Neural cell (in vitro differentiated cells): ENCODE results near the gene TLCD2. TPM values are rescaled to one million over a fixed set of nuclear protein-coding genes. Genes with fewer than 3 reads are reported as not detected.

Experiments used
- H2AFZ ChIP-seq: fragments of 200-600, 300-800 bp; sonication (generic), shearing (Covaris generic); 2 replicates; pipeline ENCODE4 v1.6.0; 2014; ENCODE audit warnings: low read depth, mild to moderate bottlenecking, antibody characterized with exemption, low read length, moderate library complexity
- H3F3A ChIP-seq: fragments of 200-600 bp; shearing (Covaris generic); 2 replicates; pipeline ENCODE4 v1.6.1; 2016; ENCODE audit warnings: mild to moderate bottlenecking, moderate library complexity, mixed read lengths, antibody characterized with exemption, low read length; ENCODE audit not compliant: insufficient read depth, poor library complexity, severe bottlenecking
- H3K27ac ChIP-seq: fragments of 200-600, 300-800 bp; sonication (generic), shearing (Covaris generic); 2 replicates; pipeline ENCODE4 v1.5.1; 2014; ENCODE audit warnings: mild to moderate bottlenecking, low read length, moderate library complexity
- H3K27me3 ChIP-seq: fragments of 300-800, 200-600 bp; sonication (generic), shearing (Covaris generic); 2 replicates; pipeline ENCODE4 v1.6.0; 2014; ENCODE audit warnings: mild to moderate bottlenecking, low read depth, low read length, moderate library complexity; ENCODE audit not compliant: insufficient read depth
- H3K36me3 ChIP-seq: fragments of 300-800, 200-600 bp; sonication (generic), shearing (Covaris generic); 2 replicates; pipeline ENCODE4 v1.5.1; 2014; ENCODE audit warnings: mild to moderate bottlenecking, antibody characterized with exemption, low read length, moderate library complexity; ENCODE audit not compliant: insufficient read depth
- H3K4me2 ChIP-seq: fragments of 300-800, 200-600 bp; sonication (generic), shearing (Covaris generic); 2 replicates; pipeline ENCODE4 v1.6.0; 2014; ENCODE audit warnings: mild to moderate bottlenecking, low read length
- H3K4me3 ChIP-seq: fragments of 300-800, 200-600 bp; sonication (generic), shearing (Covaris generic); 2 replicates; pipeline ENCODE4 v1.5.1; 2014; ENCODE audit warnings: mild to moderate bottlenecking, low read length, moderate library complexity
- H3K79me2 ChIP-seq: fragments of 200-600 bp; shearing (Covaris generic); replicated peaks from 2 replicates; pipeline ENCODE4 v1.6.0; 2014; ENCODE audit warnings: mild to moderate bottlenecking, low read length, moderate library complexity; ENCODE audit not compliant: insufficient read depth
- H3K9ac ChIP-seq: fragments of 300-800, 200-600 bp; sonication (generic), shearing (Covaris generic); 2 replicates; pipeline ENCODE4 v1.6.1; 2016; ENCODE audit warnings: mild to moderate bottlenecking, low read length, mixed read lengths
- H3K9me2 ChIP-seq: fragments of 200-600 bp; shearing (Covaris generic); 2 replicates; pipeline ENCODE4 v1.6.1; 2016; ENCODE audit warnings: mild to moderate bottlenecking, low read length, mixed read lengths; ENCODE audit not compliant: insufficient read depth
- H3K9me3 ChIP-seq: fragments of 200-600, 300-800 bp; sonication (generic), shearing (Covaris generic); 2 replicates; pipeline ENCODE4 v1.6.1; 2016; ENCODE audit warnings: mild to moderate bottlenecking, mixed run types, low read length, moderate library complexity, mixed read lengths
- H4K20me1 ChIP-seq: fragments of 200-600 bp; shearing (Covaris generic); 2 replicates; pipeline ENCODE4 v1.6.1; 2016; ENCODE audit warnings: mild to moderate bottlenecking, mixed run types; ENCODE audit not compliant: insufficient read depth
- CTCF ChIP-seq: fragments of 450-650 bp; IDR thresholded peaks from 2 replicates; pipeline ENCODE4 v1.5.1; 2014; ENCODE audit warnings: antibody characterized with exemption, mild to moderate bottlenecking, moderate library complexity; ENCODE audit not compliant: poor library complexity, severe bottlenecking
- EP300 ChIP-seq: fragments of 450-650 bp; conservative IDR thresholded peaks from 2 replicates; pipeline ENCODE4 v1.6.1; 2014; ENCODE audit warnings: antibody characterized with exemption, mild to moderate bottlenecking, moderate library complexity; ENCODE audit not compliant: poor library complexity, severe bottlenecking
- EZH2 ChIP-seq: fragments of 200-600, 300-800 bp; shearing (Covaris generic), sonication (generic); IDR thresholded peaks from 2 replicates; pipeline ENCODE4 v1.6.1; 2014; ENCODE audit warnings: antibody characterized with exemption, low read length, borderline replicate concordance, mild to moderate bottlenecking; ENCODE audit not compliant: insufficient read depth, poor library complexity, severe bottlenecking
- MXI1 ChIP-seq: fragments of 450-650 bp; conservative IDR thresholded peaks from 2 replicates; pipeline ENCODE4 v1.6.1; 2014; ENCODE audit warnings: antibody characterized with exemption, mild to moderate bottlenecking; ENCODE audit not compliant: poor library complexity, severe bottlenecking
- POLR2AphosphoS5 ChIP-seq: IDR thresholded peaks from 2 replicates; pipeline ENCODE4 v1.6.1; 2012
- RAD21 ChIP-seq: fragments of 450-650 bp; conservative IDR thresholded peaks from 2 replicates; pipeline ENCODE4 v1.6.1; 2014; ENCODE audit warnings: antibody characterized with exemption, mild to moderate bottlenecking, moderate library complexity
- REST ChIP-seq: IDR thresholded peaks from 2 replicates; pipeline ENCODE4 v1.6.1; 2012; ENCODE audit warnings: borderline replicate concordance
- SMC3 ChIP-seq: fragments of 450-650 bp; conservative IDR thresholded peaks from 2 replicates; pipeline ENCODE4 v1.6.1; 2014; ENCODE audit warnings: antibody characterized with exemption, mild to moderate bottlenecking, moderate library complexity; ENCODE audit not compliant: poor library complexity
- TAF1 ChIP-seq: IDR thresholded peaks from 2 replicates; pipeline ENCODE4 v1.6.1; 2012; ENCODE audit warnings: low read depth
- polyA plus RNA-seq: library from polyadenylated mRNA; depleted of rRNA; stranded (reverse); fragments of >200 nt; gene quantifications from 2 replicates; pipeline ENCODE4 v1.2.3, GENCODE V29; 2014

The TLCD2 gene
- polyA plus RNA-seq, 1 donor from 2014 or later, result 0.14 TPM

GRCh38 chr17:1731194-1731506, 21.0 kb upstream of the TLCD2 start:
- no peaks in the 10 kb centered on the region for H3K27me3 ChIP-seq
- H3K9me3 ChIP-seq, result no peaks in the 10 kb centered on the region
- no peak overlapping the region for H3K9ac ChIP-seq
- H3K9me2 ChIP-seq, result no peaks in the 10 kb centered on the region
- H3F3A ChIP-seq, result no peaks in the 10 kb centered on the region
- H3K36me3 ChIP-seq, result no peaks in the 10 kb centered on the region
- no peaks in the 10 kb centered on the region for H3K79me2 ChIP-seq
- H3K4me3 ChIP-seq, result no peak overlapping the region
- TF ChIP-seq CTCF (no peak), TAF1 (no peak), SMC3 (no peak), REST (no peak), RAD21 (no peak), MXI1 (no peak), EP300 (no peak), EZH2 (no peak), POLR2AphosphoS5 (no peak)
- H3K4me2 ChIP-seq, result no peak overlapping the region
- no peak overlapping the region for H3K27ac ChIP-seq
- H4K20me1 ChIP-seq, result no peaks in the 10 kb centered on the region
- H2AFZ ChIP-seq, result no peak overlapping the region

- no peak overlapping the region for H3K27ac ChIP-seq
- TF ChIP-seq MXI1 (no peak), SMC3 (no peak), CTCF (no peak), REST (no peak), POLR2AphosphoS5 (no peak), EP300 (no peak), EZH2 (no peak), TAF1 (no peak), RAD21 (no peak)
- no peak overlapping the region for H3K4me2 ChIP-seq
- no peaks in the 10 kb centered on the region for H3K9me2 ChIP-seq
- H3K4me3 ChIP-seq, result no peak overlapping the region
- H3K27me3 ChIP-seq, result no peaks in the 10 kb centered on the region
- no peaks in the 10 kb centered on the region for H3K79me2 ChIP-seq
- H2AFZ ChIP-seq, result no peak overlapping the region
- H3F3A ChIP-seq, result no peaks in the 10 kb centered on the region
- no peaks in the 10 kb centered on the region for H3K9me3 ChIP-seq
- H3K9ac ChIP-seq, result no peak overlapping the region
- no peaks in the 10 kb centered on the region for H3K36me3 ChIP-seq
- no peaks in the 10 kb centered on the region for H4K20me1 ChIP-seq
Measured at GRCh38 chr17:1730326-1731193, 20.4 kb upstream of the TLCD2 start.
